ENCODE data around the gene ATXN1. TPM values are rescaled to one million over a fixed set of nuclear protein-coding genes. Genes with fewer than 3 reads are reported as not detected.

ATXN1 gene
- total RNA-seq, 1 experiment from 2014 or later, result 5.6 TPM

DNA sequence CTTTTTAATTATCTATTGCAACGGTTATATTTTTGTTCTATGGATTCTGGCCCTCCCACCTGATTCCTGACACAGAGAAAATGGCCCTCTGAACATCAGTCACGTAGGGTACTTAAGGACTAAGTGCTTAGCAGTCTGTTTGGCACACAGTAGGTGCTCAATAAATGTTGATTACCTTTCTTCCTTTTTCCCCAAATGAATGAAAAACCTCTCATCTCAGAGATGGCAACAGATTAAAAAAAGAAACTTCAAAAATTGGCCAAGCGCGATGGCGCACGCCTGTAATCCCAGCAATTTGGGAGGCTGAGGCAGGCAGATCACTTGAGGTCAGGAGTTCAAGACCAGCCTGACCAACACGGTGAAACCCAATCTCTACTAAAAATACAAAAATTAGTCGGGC is 31.5 kb downstream of the ATXN1 start:
- H3K79me2 ChIP-seq (ENCODE audit: insufficient read depth, low read length), result no peaks in the 10 kb centered on the region
- no peaks in the 10 kb centered on the region for H3K79me1 ChIP-seq (ENCODE audit: insufficient read depth, low read depth, low read length, poor library complexity, severe bottlenecking)

More for the DNA sequence above, 31.5 kb downstream of the ATXN1 start:
- no peaks in the 10 kb centered on the region for H3K9me3 ChIP-seq (ENCODE audit: control insufficient read depth, low read depth, low read length)
- H2BK120ac ChIP-seq (ENCODE audit: low read depth, low read length, poor library complexity, severe bottlenecking), result no peak overlapping the region
- no peak overlapping the region for H3T11ph ChIP-seq (ENCODE audit: low read length)
- TF ChIP-seq, protein P1, sequence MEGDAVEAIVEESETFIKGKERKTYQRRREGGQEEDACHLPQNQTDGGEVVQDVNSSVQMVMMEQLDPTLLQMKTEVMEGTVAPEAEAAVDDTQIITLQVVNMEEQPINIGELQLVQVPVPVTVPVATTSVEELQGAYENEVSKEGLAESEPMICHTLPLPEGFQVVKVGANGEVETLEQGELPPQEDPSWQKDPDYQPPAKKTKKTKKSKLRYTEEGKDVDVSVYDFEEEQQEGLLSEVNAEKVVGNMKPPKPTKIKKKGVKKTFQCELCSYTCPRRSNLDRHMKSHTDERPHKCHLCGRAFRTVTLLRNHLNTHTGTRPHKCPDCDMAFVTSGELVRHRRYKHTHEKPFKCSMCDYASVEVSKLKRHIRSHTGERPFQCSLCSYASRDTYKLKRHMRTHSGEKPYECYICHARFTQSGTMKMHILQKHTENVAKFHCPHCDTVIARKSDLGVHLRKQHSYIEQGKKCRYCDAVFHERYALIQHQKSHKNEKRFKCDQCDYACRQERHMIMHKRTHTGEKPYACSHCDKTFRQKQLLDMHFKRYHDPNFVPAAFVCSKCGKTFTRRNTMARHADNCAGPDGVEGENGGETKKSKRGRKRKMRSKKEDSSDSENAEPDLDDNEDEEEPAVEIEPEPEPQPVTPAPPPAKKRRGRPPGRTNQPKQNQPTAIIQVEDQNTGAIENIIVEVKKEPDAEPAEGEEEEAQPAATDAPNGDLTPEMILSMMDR (conservative IDR thresholded peaks at IDR 0.05), result no peak
- no peak overlapping the region for H3K27ac ChIP-seq (ENCODE audit: insufficient read length, low read depth, low read length)
- H2BK5ac ChIP-seq (ENCODE audit: insufficient read length, low read length), result no peak overlapping the region
- no peak overlapping the region for H2AK5ac ChIP-seq (ENCODE audit: insufficient read length, low read length)
- H4K91ac ChIP-seq (ENCODE audit: insufficient read length, low read depth, low read length), result no peak overlapping the region
- H4K5ac ChIP-seq (ENCODE audit: insufficient read length, low read depth, low read length), result no peak overlapping the region
- Mint-ChIP-seq H3K4me1 (peaks cover 5 to 8% of the 10 kb centered on the region in 2 experiments; a peak in 3 of 4 replicates), H3K27ac (no peak overlapping the region), H3K27me3 (ENCODE audit: low read depth) (no peaks in the 10 kb centered on the region), H3K4me3 (no peak overlapping the region), H3K9me3 (no peaks in the 10 kb centered on the region), H3K36me3 (ENCODE audit: insufficient read depth in 1 of 3, low read depth in 3 of 3) (no peaks in the 10 kb centered on the region)
- no peak overlapping the region for H3K14ac ChIP-seq (ENCODE audit: insufficient read depth, low read length)
- H2AFZ ChIP-seq (ENCODE audit: low read length), result no peak overlapping the region
- H2BK15ac ChIP-seq (ENCODE audit: low read depth, low read length), result no peak overlapping the region
- H3K23ac ChIP-seq (ENCODE audit: insufficient read length, low read depth, low read length), result no peak overlapping the region
- H3K4me1 ChIP-seq (ENCODE audit: insufficient read depth, low read length), result no peaks in the 10 kb centered on the region
- DNase-seq, result no peak
- H3K4me2 ChIP-seq (ENCODE audit: insufficient read depth, insufficient read length, low read length), result no peak overlapping the region
- H4K8ac ChIP-seq (replicated peaks; ENCODE audit: insufficient read length, low read depth, low read length), result no peak overlapping the region
- no peaks in the 10 kb centered on the region for H3K23me2 ChIP-seq (ENCODE audit: insufficient read length, low read depth, low read length, poor library complexity, severe bottlenecking)
- H2BK12ac ChIP-seq (ENCODE audit: insufficient read length, low read depth, low read length), result no peak overlapping the region
- no peak overlapping the region for H3K9ac ChIP-seq (ENCODE audit: extremely low read depth, insufficient read length, low read length)
- no CpG with 5 or more reads among the region's 8 CpGs for WGBS (ENCODE audit: extremely low coverage, insufficient read length, low lambda C conversion rate)
- H2BK20ac ChIP-seq (ENCODE audit: low read depth, low read length, poor library complexity, severe bottlenecking), result no peak overlapping the region
- no peak overlapping the region for H3K18ac ChIP-seq (ENCODE audit: insufficient read length, low read depth, low read length)
- no peaks in the 10 kb centered on the region for H4K20me1 ChIP-seq (ENCODE audit: control insufficient read depth, insufficient read depth, insufficient read length)
- no peak overlapping the region for H3K56ac ChIP-seq (ENCODE audit: insufficient read length, low read depth, low read length)
- no peak overlapping the region for H3K4ac ChIP-seq (ENCODE audit: low read depth, low read length)
- no peaks in the 10 kb centered on the region for H3K27me3 ChIP-seq (ENCODE audit: insufficient read depth, low read length)
